ENCODE results near the gene MEIKIN. TPM values are rescaled to one million over a fixed set of nuclear protein-coding genes. Genes with fewer than 3 reads are reported as not detected.

The MEIKIN gene
- total and polyA plus RNA-seq, 2 donors (not counting 3 experiments of a cell fraction or from before 2014, with no cell fraction given) = not detected

GRCh38 chr5:131926168-131926567 lies 19.3 kb downstream of the MEIKIN start:
- no peaks in the 10 kb centered on the region for H3K79me2 ChIP-seq (ENCODE audit: control insufficient read depth, insufficient read depth, low read length)
- no peak overlapping the region for H2AFZ ChIP-seq (ENCODE audit: low read depth, low read length)
- dilution Hi-C loops (cut with MboI; ENCODE audit: extremely low pct_ligation_motif_present, low sequenced_read_pairs) (no loop called here), intact Hi-C loops (cut with micrococcal nuclease) (no loop called here)
- FAIRE-seq = no peak
- no peaks in the 10 kb centered on the region for H3K9me1 ChIP-seq (replicated peaks; ENCODE audit: control insufficient read depth, extremely low read depth, insufficient read depth, low read length)
- H3K9me3 ChIP-seq (replicated peaks; ENCODE audit: control insufficient read depth, insufficient read depth, low read length) = no peaks in the 10 kb centered on the region
- DNase-seq (ENCODE audit: low read depth, low spot score) = no peak
- no peaks in the 10 kb centered on the region for H3K4me1 ChIP-seq (ENCODE audit: control insufficient read depth, extremely low read depth, insufficient read depth, low read length)
- no peak overlapping the region for H3K27ac ChIP-seq (ENCODE audit: insufficient read depth, low read depth, low read length)
- H3K4me3 ChIP-seq (replicated peaks in 1 of 3; ENCODE audit: insufficient read depth in 1 of 3, low read depth in 1 of 3, low read length in 3 of 3) = no peak overlapping the region
- H3K36me3 ChIP-seq (ENCODE audit: control insufficient read depth in 2 of 2, extremely low read depth in 1 of 2, insufficient read depth in 2 of 2, low read length in 2 of 2) = no peaks in the 10 kb centered on the region
- ChIA-PET CTCF (no interaction called here), POLR2A (no interaction called here)
- no peak for TF ChIP-seq EZH2 (IDR thresholded peaks at IDR 0.05; ENCODE audit: borderline replicate concordance, low read depth, low read length, severe bottlenecking)
- TF ChIP-seq, protein P1, sequence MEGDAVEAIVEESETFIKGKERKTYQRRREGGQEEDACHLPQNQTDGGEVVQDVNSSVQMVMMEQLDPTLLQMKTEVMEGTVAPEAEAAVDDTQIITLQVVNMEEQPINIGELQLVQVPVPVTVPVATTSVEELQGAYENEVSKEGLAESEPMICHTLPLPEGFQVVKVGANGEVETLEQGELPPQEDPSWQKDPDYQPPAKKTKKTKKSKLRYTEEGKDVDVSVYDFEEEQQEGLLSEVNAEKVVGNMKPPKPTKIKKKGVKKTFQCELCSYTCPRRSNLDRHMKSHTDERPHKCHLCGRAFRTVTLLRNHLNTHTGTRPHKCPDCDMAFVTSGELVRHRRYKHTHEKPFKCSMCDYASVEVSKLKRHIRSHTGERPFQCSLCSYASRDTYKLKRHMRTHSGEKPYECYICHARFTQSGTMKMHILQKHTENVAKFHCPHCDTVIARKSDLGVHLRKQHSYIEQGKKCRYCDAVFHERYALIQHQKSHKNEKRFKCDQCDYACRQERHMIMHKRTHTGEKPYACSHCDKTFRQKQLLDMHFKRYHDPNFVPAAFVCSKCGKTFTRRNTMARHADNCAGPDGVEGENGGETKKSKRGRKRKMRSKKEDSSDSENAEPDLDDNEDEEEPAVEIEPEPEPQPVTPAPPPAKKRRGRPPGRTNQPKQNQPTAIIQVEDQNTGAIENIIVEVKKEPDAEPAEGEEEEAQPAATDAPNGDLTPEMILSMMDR (IDR thresholded peaks at IDR 0.05; ENCODE audit: extremely low read depth in 1 of 2, insufficient read depth in 1 of 2, low read depth in 1 of 2, low read length in 2 of 2) = no peak
- TF ChIP-seq, protein P2, sequence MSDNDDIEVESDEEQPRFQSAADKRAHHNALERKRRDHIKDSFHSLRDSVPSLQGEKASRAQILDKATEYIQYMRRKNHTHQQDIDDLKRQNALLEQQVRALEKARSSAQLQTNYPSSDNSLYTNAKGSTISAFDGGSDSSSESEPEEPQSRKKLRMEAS (IDR thresholded peaks at IDR 0.05; ENCODE audit: insufficient read depth, insufficient read length) = no peak
- no peak for TF ChIP-seq GATA2 (IDR thresholded peaks at IDR 0.05; ENCODE audit: insufficient read depth, insufficient read length, low read depth, low read length)
- no peak for TF ChIP-seq FOS (IDR thresholded peaks at IDR 0.05; ENCODE audit: borderline replicate concordance, insufficient read depth, low read length)
- TF ChIP-seq POLR2A (IDR thresholded peaks at IDR 0.05; ENCODE audit: low read depth, low read length) = no peak
- TF ChIP-seq MYC (IDR thresholded peaks at IDR 0.05; ENCODE audit: low read depth, low read length) = no peak
- no peak for TF ChIP-seq POLR2AphosphoS5 (IDR thresholded peaks at IDR 0.05; ENCODE audit: insufficient read depth, low read depth, low read length)
- no peak for TF ChIP-seq JUN (IDR thresholded peaks at IDR 0.05; ENCODE audit: borderline replicate concordance, insufficient read depth, insufficient read length, low read depth)
- peaks cover 0 to 2% of the 10 kb centered on the region in 2 experiments for H3K27me3 ChIP-seq (ENCODE audit: control insufficient read depth in 2 of 2, insufficient read depth in 2 of 2, low read length in 2 of 2)
- BruUV-seq (replicated peaks) = no TSS peak
- H3K4me2 ChIP-seq (ENCODE audit: insufficient read depth, low read length) = no peak overlapping the region
- no peak overlapping the region for H3K9ac ChIP-seq (replicated peaks; ENCODE audit: extremely low read depth, insufficient read depth, low read length)
- H4K20me1 ChIP-seq (replicated peaks; ENCODE audit: control insufficient read depth, extremely low read depth, insufficient read depth, low read length) = no peaks in the 10 kb centered on the region

Measured in endothelial cell of umbilical vein (primary cell).